GM12878 (cell line): ENCODE results near the gene ERVMER34-1. TPM values are rescaled to one million over a fixed set of nuclear protein-coding genes. Genes with fewer than 3 reads are reported as not detected.
A peak's percentile ranks its signal among the peaks of the same experiment; 100 is the strongest.

ENCODE experiments used
- ATAC-seq: fragments of 200-7000 bp; cut with Tn5 transposase; 3 replicates; pipeline ENCODE4 v1.9.1; 2020; ENCODE audit warnings: mild to moderate bottlenecking, moderate library complexity
- BruUV-seq: library from RNA; stranded (reverse); fragments of 400-500 nt; replicated peaks from 2 replicates; lab custom pipeline; 2021; lab: Mats Ljungman, UMichigan
- CTCF ChIA-PET: fragments of 300-600 bp; sonication (Branson Sonifier 250); formaldehyde crosslinking; extraction: SDS; loops from one replicate; lab custom pipeline; 2021; ENCODE audit warnings: inconsistent platforms; lab: Yijun Ruan, JAX
- POLR2A ChIA-PET: fragments of 350-600 bp; formaldehyde crosslinking; extraction: SDS; loops from one replicate; lab custom pipeline; 2021; ENCODE audit warnings: inconsistent platforms; lab: Charles Lee
- RAD21 ChIA-PET: fragments of 300-600 bp; sonication (Branson Sonifier 250); formaldehyde crosslinking; loops from one replicate; lab custom pipeline; 2023; ENCODE audit warnings: antibody characterized with exemption; ENCODE audit not compliant: unreplicated experiment; lab: Charles Lee
- SMC1A ChIA-PET: fragments of 300-600 bp; sonication (Branson Sonifier 250); formaldehyde crosslinking; loops from one replicate; lab custom pipeline; 2023; ENCODE audit not compliant: unreplicated experiment, uncharacterized antibody; lab: Charles Lee
- DNase-seq: peaks from one replicate; pipeline ENCODE4 v3.0.0-alpha.2; 2011; ENCODE audit warnings: low read depth, low spot score
- FAIRE-seq: peaks from 3 replicates; lab custom pipeline; 2011; peaks lifted over from hg19 to GRCh38; lab: Jason Lieb, UNC
- H2AFZ ChIP-seq: 2 replicates; pipeline ENCODE4 v1.6.0; 2011; ENCODE audit warnings: low read depth, low read length, control low read depth; ENCODE audit not compliant: control insufficient read depth
- H3K27ac ChIP-seq: 2 replicates; pipeline ENCODE4 v1.5.1; 2011; ENCODE audit warnings: control low read depth; ENCODE audit not compliant: control insufficient read depth, insufficient read depth
- H3K27me3 ChIP-seq, 2 experiments: replicated peaks in 1 of 2; 2 replicates each; pipeline versions ENCODE4 v1.6.0 to v1.6.1; 2011; ENCODE audit warnings: low read length in 1 of 2; ENCODE audit not compliant: control insufficient read depth in 2 of 2, insufficient read depth in 2 of 2
- H3K36me3 ChIP-seq, 2 experiments: 2 replicates each; pipeline ENCODE4 v1.5.1; 2011; ENCODE audit warnings: low read length in 1 of 2; ENCODE audit not compliant: control insufficient read depth in 2 of 2, insufficient read depth in 2 of 2
- H3K4me1 ChIP-seq: 2 replicates; pipeline ENCODE4 v1.6.1; 2011; ENCODE audit warnings: mild to moderate bottlenecking, low read length, moderate library complexity, mixed read lengths; ENCODE audit not compliant: control insufficient read depth, insufficient read depth
- H3K4me2 ChIP-seq: 2 replicates; pipeline ENCODE4 v1.6.0; 2011; ENCODE audit warnings: control low read depth; ENCODE audit not compliant: control insufficient read depth, insufficient read depth
- H3K4me3 ChIP-seq: fragments of 200-600 bp; sonication (generic); 2 replicates; pipeline ENCODE4 v1.5.1; 2016
- H3K79me2 ChIP-seq: 2 replicates; pipeline ENCODE4 v1.6.0; 2011; ENCODE audit warnings: low read length; ENCODE audit not compliant: control insufficient read depth, insufficient read depth
- H3K9ac ChIP-seq: 2 replicates; pipeline ENCODE4 v1.8.0; 2011; ENCODE audit warnings: low read length, control low read depth, mixed read lengths; ENCODE audit not compliant: control insufficient read depth, insufficient read depth
- H3K9me3 ChIP-seq: replicated peaks from 3 replicates; pipeline ENCODE4 v1.5.1; 2011; ENCODE audit warnings: mild to moderate bottlenecking, low read length; ENCODE audit not compliant: control insufficient read depth, insufficient read depth
- H4K20me1 ChIP-seq: 2 replicates; pipeline ENCODE4 v1.6.0; 2011; ENCODE audit not compliant: control insufficient read depth, insufficient read depth
- ATF2 ChIP-seq: IDR thresholded peaks from 2 replicates; pipeline ENCODE4 v1.6.1; 2012; ENCODE audit warnings: low read length, inconsistent platforms
- ATF7 ChIP-seq: fragments of 450-650 bp; IDR thresholded peaks from 2 replicates; pipeline ENCODE4 v1.6.1; 2016; ENCODE audit warnings: low read depth, mild to moderate bottlenecking
- BCLAF1 ChIP-seq: fragments of 450-650 bp; IDR thresholded peaks from 2 replicates; pipeline ENCODE4 v1.6.1; 2017; ENCODE audit warnings: antibody characterized with exemption, mild to moderate bottlenecking, moderate library complexity
- BRCA1 ChIP-seq: IDR thresholded peaks from 2 replicates; pipeline ENCODE4 v1.6.1; 2011; ENCODE audit warnings: low read depth, low read length, improper control_type of control experiment
- CBX5 ChIP-seq: sonication (generic); IDR thresholded peaks from 2 replicates; pipeline ENCODE4 v1.6.1; 2016; ENCODE audit warnings: low read depth, moderate library complexity, mild to moderate bottlenecking, inconsistent platforms
- IKZF2 ChIP-seq, 2 experiments: fragments of 450-650 bp; IDR thresholded peaks; 2 replicates each; pipeline ENCODE4 v1.6.1; 2017; ENCODE audit warnings: mild to moderate bottlenecking in 2 of 2, moderate library complexity in 2 of 2
- JUNB ChIP-seq: IDR thresholded peaks from 2 replicates; pipeline ENCODE4 v1.6.1; 2016; ENCODE audit warnings: antibody characterized with exemption, mild to moderate bottlenecking
- KLF5 ChIP-seq: fragments of 450-650 bp; IDR thresholded peaks from 2 replicates; pipeline ENCODE4 v1.6.1; 2014; ENCODE audit warnings: mild to moderate bottlenecking; ENCODE audit not compliant: partially characterized antibody
- MEF2B ChIP-seq: fragments of 450-650 bp; IDR thresholded peaks from 2 replicates; pipeline ENCODE4 v1.6.1; 2018; ENCODE audit warnings: mild to moderate bottlenecking, moderate library complexity; ENCODE audit not compliant: partially characterized antibody, poor library complexity, severe bottlenecking
- MYC ChIP-seq: IDR thresholded peaks from 2 replicates; pipeline ENCODE4 v1.6.1; 2011; ENCODE audit warnings: mild to moderate bottlenecking, low read length, moderate library complexity, inconsistent platforms; ENCODE audit not compliant: insufficient read depth, insufficient replicate concordance, insufficient read length, severe bottlenecking
- NFIC ChIP-seq: IDR thresholded peaks from 2 replicates; pipeline ENCODE4 v1.6.1; 2012; ENCODE audit warnings: low read depth, mild to moderate bottlenecking, inconsistent platforms, low read length, moderate library complexity
- NFYA ChIP-seq: IDR thresholded peaks from 2 replicates; pipeline ENCODE4 v1.6.1; 2011; ENCODE audit warnings: low read depth, mild to moderate bottlenecking, low read length, improper control_type of control experiment, borderline replicate concordance
- NFYB ChIP-seq: IDR thresholded peaks from 2 replicates; pipeline ENCODE4 v1.6.1; 2011; ENCODE audit warnings: low read depth, mild to moderate bottlenecking, low read length, improper control_type of control experiment, moderate library complexity; ENCODE audit not compliant: insufficient read depth
- PAX5 ChIP-seq: IDR thresholded peaks from 2 replicates; pipeline ENCODE4 v1.6.1; 2011; ENCODE audit warnings: low read depth, low read length, borderline replicate concordance
- POU2F2 ChIP-seq: IDR thresholded peaks from 3 replicates; pipeline ENCODE4 v1.6.1; 2011; ENCODE audit warnings: low read depth, mild to moderate bottlenecking, low read length, borderline replicate concordance
- RAD51 ChIP-seq: fragments of 450-650 bp; IDR thresholded peaks from 2 replicates; pipeline ENCODE4 v1.6.1; 2016; ENCODE audit warnings: moderate library complexity, mild to moderate bottlenecking, inconsistent platforms
- RELB ChIP-seq: fragments of 450-650 bp; IDR thresholded peaks from 2 replicates; pipeline ENCODE4 v1.6.1; 2017; ENCODE audit warnings: low read depth, mild to moderate bottlenecking, moderate library complexity
- RUNX3 ChIP-seq: IDR thresholded peaks from 2 replicates; pipeline ENCODE4 v1.6.1; 2012; ENCODE audit warnings: low read length, inconsistent platforms
- SUPT20H ChIP-seq: IDR thresholded peaks from 2 replicates; pipeline ENCODE4 v1.6.1; 2011; ENCODE audit warnings: low read depth, mild to moderate bottlenecking, low read length, moderate library complexity, borderline replicate concordance; ENCODE audit not compliant: control insufficient read depth
- WGBS: methylation state at CpG from one replicate; pipeline ENCODE4 v1.1.6; 2016; ENCODE audit warnings: low lambda C conversion rate; ENCODE audit not compliant: insufficient replicate concordance, insufficient coverage; ENCODE audit errors: missing lambda C conversion rate; 5-methylcytosine and 5-hydroxymethylcytosine counted together
- in situ Hi-C: fragments of 300-500 bp; cut with MboI; formaldehyde crosslinking; loops from 9 replicates; pipeline ENCODE4 v1.14.3; 2018; ENCODE audit warnings: mixed read lengths
- intact Hi-C: fragments of 100-400 bp; cut with micrococcal nuclease; formaldehyde crosslinking; loops from one replicate; pipeline ENCODE4 v1.14.2; 2022; ENCODE audit not compliant: unreplicated experiment
- polyA plus RNA-seq, 11 experiments: library from polyadenylated mRNA; depleted of rRNA in 4 of 11; unstranded in 6 of 11; stranded (reverse) in 5 of 11; fragments of >200 nt; fragmentation: Nextera tagmentation in 4 of 11; fragmentation: Illumina TruSeq in 1 of 11; extraction: Ambion mirVana in 4 of 11; extraction: Trizol in 1 of 11; gene quantifications; 1 replicate in 1 of 11; 2 replicates in 10 of 11; pipeline versions ENCODE4 v1.2.1 to v1.2.3, GENCODE V29; 2011 to 2016; ENCODE audit warnings: inconsistent platforms in 2 of 11, missing spikeins in 2 of 11, low read depth in 1 of 11
- total RNA-seq, 4 experiments: library from RNA; depleted of rRNA in 3 of 4; stranded (reverse); fragments of >200 nt in 3 of 4; fragmentation: Illumina TruSeq in 1 of 4; extraction: Trizol in 1 of 4; gene quantifications; 2 replicates each; pipeline versions ENCODE4 v1.2.1 to v1.2.3, GENCODE V29; 2013 to 2021

The ERVMER34-1 gene
- total and polyA plus RNA-seq, 10 of the 15 experiments (the other 5 are each of a cell fraction or from before 2014, with no cell fraction given): not detected

GRCh38 chr4:52701207-52701606 lies 50.0 kb downstream of the ERVMER34-1 start:
- ChIA-PET RAD21 (interaction anchor here (0.6 to 2.3 kb wide), 5 partner anchors 11 to 55 kb away, joined by 3 to 12 read pairs (median 5); no protein-coding TSS in a partner anchor), POLR2A (interaction anchor here (1.2 to 1.5 kb wide), 3 partner anchors 11 to 58 kb away, joined by 3 to 18 read pairs (median 3); no protein-coding TSS in a partner anchor), SMC1A (interaction anchor here (0.9 to 2.7 kb wide), 11 partner anchors 11 to 53 kb away, joined by 3 to 16 read pairs (median 4); no protein-coding TSS in a partner anchor), CTCF (interaction anchor here (0.6 to 1.8 kb wide), 3 partner anchors 10 to 319 kb away, joined by 3 to 6 read pairs (median 3); no protein-coding TSS in a partner anchor)
- in situ Hi-C loops (loop anchor here (25.0 kb wide), 1 partner anchor 661 kb away; the partner anchor contains the start of gene SCFD2), intact Hi-C loops (no loop called here)
- no peaks in the 10 kb centered on the region for H3K27me3 ChIP-seq
- peaks cover 9% of the 10 kb centered on the region for H3K4me1 ChIP-seq
- H2AFZ ChIP-seq: peak overlapping the region; percentile 16; the same call in 1 of the 2 replicates
- peak overlapping the region; percentile 10; the same call in 1 of the 2 replicates for H3K4me2 ChIP-seq
- no peaks in the 10 kb centered on the region for H3K36me3 ChIP-seq
- 2% methylated on average over 3 of the region's 3 CpGs for WGBS
- no peak overlapping the region for H3K4me3 ChIP-seq
- FAIRE-seq (peak; percentile 94), ATAC-seq (peak; percentile 95), DNase-seq (peak; percentile 75)
- no peaks in the 10 kb centered on the region for H3K9me3 ChIP-seq
- BruUV-seq: no TSS peak
- H3K9ac ChIP-seq: no peak overlapping the region
- H3K79me2 ChIP-seq: no peaks in the 10 kb centered on the region
- H3K27ac ChIP-seq: peak overlapping the region; percentile 5
- no peaks in the 10 kb centered on the region for H4K20me1 ChIP-seq
- TF ChIP-seq RAD51 (0 out of 2 replicates have a peak, but pooled peaks have one; percentile 14), BRCA1 (no peak), NFYA (no peak), RELB (peak; percentile 72), ATF2 (peak; percentile 71; the same call in 1 of the 2 replicates), JUNB (no peak), RUNX3 (peak; percentile 84), CBX5 (no peak; the same call in 1 of the 2 replicates), PAX5 (no peak), BCLAF1 (no peak), MEF2B (peak; percentile 36), IKZF2 (IDR thresholded peaks at IDR 0.05) (peak; percentile 75 to 85), MYC (no peak), SUPT20H (no peak), NFIC (peak; percentile 69), NFYB (no peak), ATF7 (no peak), POU2F2 (peak; percentile 41; the same call in 1 of the 3 replicates), KLF5 (no peak)
